ENCODE data around the gene TARBP1. TPM values are rescaled to one million over a fixed set of nuclear protein-coding genes. Genes with fewer than 3 reads are reported as not detected.

TARBP1 gene
- total RNA-seq, 1 donor from 2014 or later, result 38.1 TPM

GRCh38 chr1:234502785-234503184 lies 23.8 kb upstream of the TARBP1 start:
- H3K27me3 Mint-ChIP-seq, result no peaks in the 10 kb centered on the region
- H3K4me1 Mint-ChIP-seq (ENCODE audit: unreplicated experiment), result peaks cover 49% of the 10 kb centered on the region
- H3K36me3 Mint-ChIP-seq, result no peaks in the 10 kb centered on the region
- H3K9me3 Mint-ChIP-seq, result no peaks in the 10 kb centered on the region
- no peak for DNase-seq (ENCODE audit: extremely low spot score, unreplicated experiment)
- no peak for TF ChIP-seq CTCF (conservative IDR thresholded peaks at IDR 0.05)
- no peak overlapping the region for H3K27ac Mint-ChIP-seq
- no peak overlapping the region for H3K4me3 Mint-ChIP-seq

- H3K4me1 Mint-ChIP-seq (ENCODE audit: unreplicated experiment), result peaks cover 46% of the 10 kb centered on the region
- TF ChIP-seq CTCF (conservative IDR thresholded peaks at IDR 0.05), result no peak
- no peaks in the 10 kb centered on the region for H3K9me3 Mint-ChIP-seq
- no peak overlapping the region for H3K27ac Mint-ChIP-seq
- no peak for DNase-seq (ENCODE audit: extremely low spot score, unreplicated experiment)
- no peaks in the 10 kb centered on the region for H3K36me3 Mint-ChIP-seq
- no peak overlapping the region for H3K4me3 Mint-ChIP-seq
- H3K27me3 Mint-ChIP-seq, result no peaks in the 10 kb centered on the region
Observed at GRCh38 chr1:234500269-234500668, 21.3 kb upstream of the TARBP1 start.

- H3K27ac Mint-ChIP-seq, result peak overlapping the region; percentile 74
- no peaks in the 10 kb centered on the region for H3K36me3 Mint-ChIP-seq
- H3K4me1 Mint-ChIP-seq (ENCODE audit: unreplicated experiment), result peaks cover 46% of the 10 kb centered on the region
- no peak for DNase-seq (ENCODE audit: extremely low spot score, unreplicated experiment)
- no peak overlapping the region for H3K4me3 Mint-ChIP-seq
- H3K9me3 Mint-ChIP-seq, result no peaks in the 10 kb centered on the region
- TF ChIP-seq CTCF (conservative IDR thresholded peaks at IDR 0.05), result no peak
- H3K27me3 Mint-ChIP-seq, result no peaks in the 10 kb centered on the region
Observed at GRCh38 chr1:234499943-234500245, 20.9 kb upstream of the TARBP1 start.

- H3K27me3 Mint-ChIP-seq, result no peaks in the 10 kb centered on the region
- TF ChIP-seq CTCF (conservative IDR thresholded peaks at IDR 0.05), result peak; percentile 98
- DNase-seq (ENCODE audit: extremely low spot score, unreplicated experiment), result peak; percentile 93
- H3K4me1 Mint-ChIP-seq (ENCODE audit: unreplicated experiment), result peaks cover 44% of the 10 kb centered on the region
- peak overlapping the region; percentile 74 for H3K27ac Mint-ChIP-seq
- no peaks in the 10 kb centered on the region for H3K36me3 Mint-ChIP-seq
- no peak overlapping the region for H3K4me3 Mint-ChIP-seq
- H3K9me3 Mint-ChIP-seq, result no peaks in the 10 kb centered on the region
Observed at GRCh38 chr1:234499119-234499942, 20.4 kb upstream of the TARBP1 start.

- no peaks in the 10 kb centered on the region for H3K27me3 Mint-ChIP-seq
- H3K4me1 Mint-ChIP-seq (ENCODE audit: unreplicated experiment), result peaks cover 44% of the 10 kb centered on the region
- H3K36me3 Mint-ChIP-seq, result no peaks in the 10 kb centered on the region
- TF ChIP-seq CTCF (conservative IDR thresholded peaks at IDR 0.05), result no peak
- peak overlapping the region; percentile 74 for H3K27ac Mint-ChIP-seq
- H3K9me3 Mint-ChIP-seq, result no peaks in the 10 kb centered on the region
- DNase-seq (ENCODE audit: extremely low spot score, unreplicated experiment), result no peak
- H3K4me3 Mint-ChIP-seq, result no peak overlapping the region
Observed at GRCh38 chr1:234498448-234499118, 19.6 kb upstream of the TARBP1 start.
